OCI-LY7 (cell line): ENCODE results near the gene TMED6.

Source experiments
- CTCF ChIP-seq: fragments of 200-600 bp; sonication (generic); conservative IDR thresholded peaks from 2 replicates; pipeline ENCODE4 v1.5.1; 2014; ENCODE audit warnings: mild to moderate bottlenecking, antibody characterized with exemption, low read length, moderate library complexity, mixed read lengths
- EZH2phosphoT487 ChIP-seq: fragments of 200-600 bp; sonication (generic); IDR thresholded peaks from 2 replicates; pipeline ENCODE4 v1.6.1; 2018; ENCODE audit warnings: low read depth, borderline replicate concordance, mild to moderate bottlenecking, mixed run types, antibody characterized with exemption, low read length, moderate library complexity, mixed read lengths

GRCh38 chr16:69396187-69397061, 44.8 kb upstream of the TMED6 start:
- peak; percentile 94 for TF ChIP-seq CTCF
- no peak for TF ChIP-seq EZH2phosphoT487
